Fibroblast of pulmonary artery (primary cell): Measurements from ENCODE around the gene LACTB.
A peak's percentile ranks its signal among the peaks of the same experiment; 100 is the strongest.

Experiments
- DNase-seq: peaks from one replicate; pipeline ENCODE4 v3.0.0-alpha.2; 2010; ENCODE audit warnings: low read depth
- H3K4me3 ChIP-seq: replicated peaks from 2 replicates; pipeline ENCODE4 v1.5.1; 2011; ENCODE audit warnings: low read depth, mild to moderate bottlenecking, control low read depth, low read length, moderate library complexity
- CTCF ChIP-seq: IDR thresholded peaks from 2 replicates; pipeline ENCODE4 v1.5.1; 2011; ENCODE audit warnings: mild to moderate bottlenecking, control low read depth, low read length, inconsistent platforms; ENCODE audit errors: missing control alignments

The LACTB gene

DNA sequence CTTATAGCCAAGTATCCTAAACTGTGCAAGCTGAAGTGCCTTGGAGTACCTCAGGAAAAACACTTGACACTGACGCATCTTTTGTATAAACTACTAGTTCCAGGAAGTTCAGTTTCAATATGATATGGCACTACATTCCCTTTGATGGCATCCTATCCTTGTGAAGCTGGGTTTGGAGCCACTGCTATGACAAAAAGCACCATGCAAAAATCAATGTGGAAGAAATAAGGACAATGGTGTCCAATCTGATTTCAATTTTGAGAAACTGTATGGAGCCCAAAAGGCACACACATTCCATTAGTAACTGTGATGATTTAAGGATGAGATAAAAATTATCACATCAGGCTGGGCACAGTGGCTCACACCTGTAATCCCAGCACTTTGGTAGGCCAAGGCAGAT lies 30.0 kb downstream of the LACTB start:
- H3K4me3 ChIP-seq: no peak overlapping the region
- no peak for TF ChIP-seq CTCF
- no peak for DNase-seq

- no peak for TF ChIP-seq CTCF
- peak overlapping the region; percentile 94 for H3K4me3 ChIP-seq
- no peak for DNase-seq
Measured at GRCh38 chr15:63155486-63155885, 33.8 kb downstream of the LACTB start.

DNA sequence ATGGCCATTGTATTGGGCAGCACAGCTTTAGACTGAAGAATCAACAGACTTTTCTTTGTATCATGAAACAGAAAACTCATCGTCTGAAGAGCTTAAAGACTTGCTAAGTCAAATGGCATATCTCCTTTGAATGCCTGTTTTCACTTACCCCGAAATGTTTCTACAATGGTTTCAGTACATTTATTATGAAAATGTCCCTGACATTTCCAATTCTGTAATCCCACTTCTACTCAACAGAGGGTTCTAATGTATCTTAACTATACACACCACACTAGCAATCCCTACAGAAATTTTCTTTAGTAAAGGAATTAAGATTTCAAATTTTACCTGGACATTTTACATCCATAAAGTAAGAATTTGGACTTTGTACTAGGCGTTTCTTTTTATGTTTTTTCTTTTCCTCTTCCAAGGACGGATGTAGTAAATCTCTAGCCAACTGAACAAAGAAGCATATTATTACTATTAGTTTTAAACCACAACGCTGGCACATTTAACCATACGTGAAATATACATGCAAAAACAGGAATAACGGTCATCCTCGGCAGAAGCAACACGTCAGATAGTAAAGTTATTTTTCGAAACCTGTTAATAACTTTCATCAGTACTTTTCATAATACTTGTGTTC lies 34.5 kb downstream of the LACTB start:
- peak; percentile 19 for TF ChIP-seq CTCF
- peak overlapping the region; percentile 94 for H3K4me3 ChIP-seq
- DNase-seq: peak; percentile 28

- no peak for TF ChIP-seq CTCF
- peak; percentile 54 for DNase-seq
- H3K4me3 ChIP-seq: peak overlapping the region; percentile 94
Measured at GRCh38 chr15:63156755-63157117, 35.1 kb downstream of the LACTB start.

GRCh38 chr15:63157118-63157843 lies 35.6 kb downstream of the LACTB start, which contains the start of gene RPS27L:
TSS of gene RPS27L (minus strand) at chr15:63157477. CDS start at chr15:63157405, 72 bp downstream.
- peak; percentile 95 for DNase-seq
- TF ChIP-seq CTCF: no peak
- H3K4me3 ChIP-seq: peak within 1 kb of the TSS; percentile 94

- TF ChIP-seq CTCF: peak; percentile 31
- H3K4me3 ChIP-seq: peak overlapping the region; percentile 94
- DNase-seq: peak; percentile 85
Measured at GRCh38 chr15:63157891-63158431, 36.3 kb downstream of the LACTB start.
